ENCODE data around the gene FAM25A.

FAM25A gene

DNA sequence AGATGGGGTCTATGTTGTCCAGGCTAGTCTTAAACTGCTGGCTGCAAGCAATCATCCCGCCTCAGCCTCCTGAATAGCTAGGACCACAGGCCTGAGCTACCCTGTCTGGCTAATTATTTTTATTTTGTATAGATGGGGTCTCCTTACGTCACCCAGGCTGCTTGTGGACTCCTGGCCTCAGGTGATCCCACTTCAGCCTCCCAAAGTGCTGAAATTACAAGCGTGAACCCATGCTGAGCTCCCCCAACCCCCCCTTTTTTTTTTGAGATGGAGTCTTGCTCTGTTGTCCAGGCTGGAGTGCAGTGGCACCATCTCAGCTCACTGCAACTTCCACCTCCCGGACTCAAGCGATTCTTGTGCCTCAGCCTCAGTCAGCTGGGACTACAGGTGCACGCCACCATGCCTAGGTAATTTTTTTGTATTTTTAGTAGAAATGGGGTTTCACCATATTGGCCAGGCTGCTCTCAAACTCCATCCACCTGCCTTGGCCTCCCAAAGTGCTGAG, 25.4 kb downstream of the FAM25A start:
- DNase-seq: no peak
- Histone ChIP-seq H3K4me3 (ENCODE audit: low read depth, low read length) (no peak overlapping the region), H3K9me3 (no peaks in the 10 kb centered on the region), H3K4me1 (no peaks in the 10 kb centered on the region), H3K36me3 (peaks cover 10% of the 10 kb centered on the region; the same call in 1 of the 2 replicates), H3K27me3 (no peaks in the 10 kb centered on the region)
- TF ChIP-seq, protein P1, sequence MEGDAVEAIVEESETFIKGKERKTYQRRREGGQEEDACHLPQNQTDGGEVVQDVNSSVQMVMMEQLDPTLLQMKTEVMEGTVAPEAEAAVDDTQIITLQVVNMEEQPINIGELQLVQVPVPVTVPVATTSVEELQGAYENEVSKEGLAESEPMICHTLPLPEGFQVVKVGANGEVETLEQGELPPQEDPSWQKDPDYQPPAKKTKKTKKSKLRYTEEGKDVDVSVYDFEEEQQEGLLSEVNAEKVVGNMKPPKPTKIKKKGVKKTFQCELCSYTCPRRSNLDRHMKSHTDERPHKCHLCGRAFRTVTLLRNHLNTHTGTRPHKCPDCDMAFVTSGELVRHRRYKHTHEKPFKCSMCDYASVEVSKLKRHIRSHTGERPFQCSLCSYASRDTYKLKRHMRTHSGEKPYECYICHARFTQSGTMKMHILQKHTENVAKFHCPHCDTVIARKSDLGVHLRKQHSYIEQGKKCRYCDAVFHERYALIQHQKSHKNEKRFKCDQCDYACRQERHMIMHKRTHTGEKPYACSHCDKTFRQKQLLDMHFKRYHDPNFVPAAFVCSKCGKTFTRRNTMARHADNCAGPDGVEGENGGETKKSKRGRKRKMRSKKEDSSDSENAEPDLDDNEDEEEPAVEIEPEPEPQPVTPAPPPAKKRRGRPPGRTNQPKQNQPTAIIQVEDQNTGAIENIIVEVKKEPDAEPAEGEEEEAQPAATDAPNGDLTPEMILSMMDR (IDR thresholded peaks at IDR 0.05; ENCODE audit: low read depth, low read length): no peak

DNA sequence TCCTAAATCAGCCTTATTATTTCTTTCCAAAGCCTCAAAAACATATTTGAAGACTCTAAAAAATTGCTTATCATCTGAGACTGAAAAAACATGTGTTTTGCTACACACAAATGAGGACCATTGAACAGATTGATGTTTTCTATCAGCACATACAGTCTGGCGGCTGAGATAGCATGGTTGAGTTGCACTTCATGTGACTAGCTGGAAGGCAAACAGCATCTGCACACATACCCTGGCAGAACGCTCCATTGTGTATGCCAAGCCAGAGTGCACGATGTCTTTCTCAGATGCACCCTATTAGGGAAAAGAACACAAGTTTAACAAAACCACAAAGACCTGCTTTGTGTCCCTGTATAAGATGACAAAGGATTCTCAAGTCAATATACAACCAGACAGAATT, 33.0 kb downstream of the FAM25A start:
- no peak for DNase-seq
- Histone ChIP-seq H3K4me3 (ENCODE audit: low read depth, low read length) (no peak overlapping the region), H3K4me1 (no peaks in the 10 kb centered on the region), H3K9me3 (no peaks in the 10 kb centered on the region), H3K27me3 (no peaks in the 10 kb centered on the region), H3K36me3 (peaks cover 20% of the 10 kb centered on the region)
- TF ChIP-seq, protein P1 (IDR thresholded peaks at IDR 0.05; ENCODE audit: low read depth, low read length): no peak

DNA sequence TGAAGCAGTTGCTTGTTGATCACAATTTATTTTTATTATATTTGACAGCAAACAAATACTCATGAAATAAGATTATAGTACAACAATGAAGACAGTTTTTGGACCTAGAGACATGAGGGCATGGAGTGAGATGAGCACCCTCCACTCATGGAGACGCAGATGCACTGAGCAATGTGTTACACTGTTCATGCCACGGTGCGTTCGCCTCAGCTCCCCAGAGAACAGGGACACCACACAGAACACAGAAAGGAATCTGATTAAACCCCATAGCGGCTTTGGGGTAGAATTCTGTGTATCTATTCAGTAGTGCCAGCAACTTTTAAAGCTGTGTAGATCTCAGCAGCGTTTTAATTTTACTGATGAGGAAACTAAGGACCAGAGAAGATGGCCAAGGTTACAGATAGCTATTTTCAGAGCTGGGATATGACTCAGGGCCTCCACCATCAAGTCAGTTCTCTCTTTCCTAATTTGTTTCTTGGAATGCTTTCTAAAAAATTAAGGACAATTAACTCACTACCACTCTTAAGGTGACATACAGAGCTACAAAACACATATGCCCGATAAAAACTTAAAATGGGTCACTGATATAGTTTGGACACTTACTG, 33.6 kb downstream of the FAM25A start:
- Histone ChIP-seq H3K4me1 (no peaks in the 10 kb centered on the region), H3K4me3 (ENCODE audit: low read depth, low read length) (no peak overlapping the region), H3K27me3 (no peaks in the 10 kb centered on the region), H3K36me3 (peaks cover 23% of the 10 kb centered on the region), H3K9me3 (no peaks in the 10 kb centered on the region)
- DNase-seq: no peak
- TF ChIP-seq, protein P1 (IDR thresholded peaks at IDR 0.05; ENCODE audit: low read depth, low read length): no peak

DNA sequence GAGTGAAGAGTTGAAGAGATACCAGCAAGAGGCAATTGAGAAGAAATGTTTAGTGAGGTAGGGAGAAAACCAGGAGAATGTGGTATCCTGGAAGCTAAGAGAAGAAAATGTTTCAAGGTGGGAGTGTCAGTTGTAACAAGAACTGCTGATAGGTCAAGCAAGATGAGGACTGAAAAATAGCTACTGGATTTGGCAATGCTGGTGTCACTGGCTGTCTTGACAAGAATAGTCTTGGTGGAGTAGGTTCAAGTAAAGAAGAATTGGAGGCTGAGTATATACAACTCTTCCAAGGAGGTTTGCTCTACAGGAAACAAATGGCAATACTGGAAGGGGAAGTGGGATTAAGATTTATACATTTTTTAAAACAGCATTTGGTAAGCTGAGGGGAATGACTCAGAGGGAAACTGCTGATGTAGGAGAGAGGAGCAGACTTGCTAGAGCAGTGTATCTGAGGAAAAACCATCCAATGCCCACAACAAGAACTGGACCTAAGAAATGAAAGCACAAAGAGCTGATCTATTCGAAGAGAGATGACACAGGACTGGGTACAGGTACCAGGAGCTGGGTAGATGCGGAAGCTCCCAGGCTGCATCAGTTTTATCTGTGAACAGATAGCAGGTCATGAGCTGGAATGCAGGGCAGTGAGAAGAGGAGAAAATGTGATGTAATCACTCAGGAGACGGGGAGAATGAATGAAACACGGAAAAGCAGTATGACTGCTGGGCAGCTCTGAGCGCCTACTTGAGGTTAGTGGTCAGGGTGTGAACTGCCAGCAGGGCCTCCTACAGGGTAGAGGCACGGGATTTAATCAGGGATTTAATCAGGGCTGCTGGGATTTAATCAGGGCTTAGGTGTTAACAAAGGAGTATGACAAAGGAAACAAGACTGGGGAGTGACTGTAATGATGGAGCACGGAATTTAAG, 34.5 kb downstream of the FAM25A start:
- H3K36me3 ChIP-seq: peaks cover 23% of the 10 kb centered on the region
- no peaks in the 10 kb centered on the region for H3K27me3 ChIP-seq
- TF ChIP-seq, protein P1 (IDR thresholded peaks at IDR 0.05; ENCODE audit: low read depth, low read length): no peak
- no peaks in the 10 kb centered on the region for H3K4me1 ChIP-seq
- no peak overlapping the region for H3K4me3 ChIP-seq (ENCODE audit: low read depth, low read length)
- no peak for DNase-seq
- H3K9me3 ChIP-seq: no peaks in the 10 kb centered on the region

DNA sequence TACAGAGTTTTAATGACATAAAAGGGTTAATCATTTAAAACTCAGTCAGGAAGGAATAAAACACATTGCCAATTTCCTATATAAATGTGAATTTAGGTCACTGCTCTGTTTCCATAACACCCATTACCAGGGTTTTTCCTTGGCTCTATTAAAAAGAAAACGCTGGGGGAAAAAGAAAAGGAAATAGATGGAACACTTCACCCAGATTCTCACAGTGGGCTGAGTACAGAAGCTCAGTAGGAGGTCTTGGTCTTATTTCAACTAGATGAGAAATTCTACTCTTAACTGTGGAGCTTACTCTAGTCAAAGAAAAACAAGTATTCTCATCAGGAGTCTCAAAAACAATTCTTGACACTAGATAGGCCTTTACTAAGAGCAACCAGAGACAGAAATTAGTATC, 38.1 kb downstream of the FAM25A start:
- Histone ChIP-seq H3K27me3 (no peaks in the 10 kb centered on the region), H3K9me3 (no peaks in the 10 kb centered on the region), H3K36me3 (peaks cover 30% of the 10 kb centered on the region), H3K4me3 (ENCODE audit: low read depth, low read length) (no peak overlapping the region), H3K4me1 (no peaks in the 10 kb centered on the region)
- DNase-seq: no peak
- TF ChIP-seq, protein P1 (IDR thresholded peaks at IDR 0.05; ENCODE audit: low read depth, low read length): no peak

DNA sequence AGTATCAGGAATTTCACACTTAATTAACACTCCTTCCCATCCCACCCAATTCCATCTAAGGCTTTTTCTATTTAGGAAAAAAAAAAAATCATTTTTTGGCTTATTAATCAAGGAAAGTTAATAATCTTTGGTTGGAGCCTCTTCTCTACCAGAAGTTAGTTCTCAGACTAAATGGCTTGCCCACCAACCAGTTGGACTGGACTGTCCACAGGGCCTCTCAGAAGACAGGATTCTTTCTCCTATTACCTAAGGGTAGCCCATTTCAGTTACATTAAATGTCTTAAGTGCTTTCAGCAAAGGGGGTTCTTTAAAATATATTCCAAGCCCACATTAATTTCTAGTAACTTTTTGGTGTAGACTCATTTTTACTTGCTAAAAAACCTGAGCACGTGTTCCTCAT, 39.3 kb downstream of the FAM25A start:
- Histone ChIP-seq H3K27me3 (no peaks in the 10 kb centered on the region), H3K4me3 (ENCODE audit: low read depth, low read length) (no peak overlapping the region), H3K4me1 (no peaks in the 10 kb centered on the region), H3K9me3 (no peaks in the 10 kb centered on the region), H3K36me3 (peaks cover 30% of the 10 kb centered on the region)
- TF ChIP-seq, protein P1 (IDR thresholded peaks at IDR 0.05; ENCODE audit: low read depth, low read length): no peak
- DNase-seq: no peak

All from BE2C (cell line).